Neural cell (in vitro differentiated cells): ENCODE measurements around the gene GLIS2. TPM values are rescaled to one million over a fixed set of nuclear protein-coding genes. Genes with fewer than 3 reads are reported as not detected.

ENCODE experiments used
- H2AFZ ChIP-seq: fragments of 200-600, 300-800 bp; sonication (generic), shearing (Covaris generic); 2 replicates; pipeline ENCODE4 v1.6.0; 2014; ENCODE audit warnings: low read depth, mild to moderate bottlenecking, antibody characterized with exemption, low read length, moderate library complexity
- H3F3A ChIP-seq: fragments of 200-600 bp; shearing (Covaris generic); 2 replicates; pipeline ENCODE4 v1.6.1; 2016; ENCODE audit warnings: mild to moderate bottlenecking, moderate library complexity, mixed read lengths, antibody characterized with exemption, low read length; ENCODE audit not compliant: insufficient read depth, poor library complexity, severe bottlenecking
- H3K27ac ChIP-seq: fragments of 200-600, 300-800 bp; sonication (generic), shearing (Covaris generic); 2 replicates; pipeline ENCODE4 v1.5.1; 2014; ENCODE audit warnings: mild to moderate bottlenecking, low read length, moderate library complexity
- H3K27me3 ChIP-seq: fragments of 300-800, 200-600 bp; sonication (generic), shearing (Covaris generic); 2 replicates; pipeline ENCODE4 v1.6.0; 2014; ENCODE audit warnings: mild to moderate bottlenecking, low read depth, low read length, moderate library complexity; ENCODE audit not compliant: insufficient read depth
- H3K36me3 ChIP-seq: fragments of 300-800, 200-600 bp; sonication (generic), shearing (Covaris generic); 2 replicates; pipeline ENCODE4 v1.5.1; 2014; ENCODE audit warnings: mild to moderate bottlenecking, antibody characterized with exemption, low read length, moderate library complexity; ENCODE audit not compliant: insufficient read depth
- H3K4me2 ChIP-seq: fragments of 300-800, 200-600 bp; sonication (generic), shearing (Covaris generic); 2 replicates; pipeline ENCODE4 v1.6.0; 2014; ENCODE audit warnings: mild to moderate bottlenecking, low read length
- H3K4me3 ChIP-seq: fragments of 300-800, 200-600 bp; sonication (generic), shearing (Covaris generic); 2 replicates; pipeline ENCODE4 v1.5.1; 2014; ENCODE audit warnings: mild to moderate bottlenecking, low read length, moderate library complexity
- H3K79me2 ChIP-seq: fragments of 200-600 bp; shearing (Covaris generic); replicated peaks from 2 replicates; pipeline ENCODE4 v1.6.0; 2014; ENCODE audit warnings: mild to moderate bottlenecking, low read length, moderate library complexity; ENCODE audit not compliant: insufficient read depth
- H3K9ac ChIP-seq: fragments of 300-800, 200-600 bp; sonication (generic), shearing (Covaris generic); 2 replicates; pipeline ENCODE4 v1.6.1; 2016; ENCODE audit warnings: mild to moderate bottlenecking, low read length, mixed read lengths
- H3K9me2 ChIP-seq: fragments of 200-600 bp; shearing (Covaris generic); 2 replicates; pipeline ENCODE4 v1.6.1; 2016; ENCODE audit warnings: mild to moderate bottlenecking, low read length, mixed read lengths; ENCODE audit not compliant: insufficient read depth
- H3K9me3 ChIP-seq: fragments of 200-600, 300-800 bp; sonication (generic), shearing (Covaris generic); 2 replicates; pipeline ENCODE4 v1.6.1; 2016; ENCODE audit warnings: mild to moderate bottlenecking, mixed run types, low read length, moderate library complexity, mixed read lengths
- H4K20me1 ChIP-seq: fragments of 200-600 bp; shearing (Covaris generic); 2 replicates; pipeline ENCODE4 v1.6.1; 2016; ENCODE audit warnings: mild to moderate bottlenecking, mixed run types; ENCODE audit not compliant: insufficient read depth
- EP300 ChIP-seq: fragments of 450-650 bp; conservative IDR thresholded peaks from 2 replicates; pipeline ENCODE4 v1.6.1; 2014; ENCODE audit warnings: antibody characterized with exemption, mild to moderate bottlenecking, moderate library complexity; ENCODE audit not compliant: poor library complexity, severe bottlenecking
- EZH2 ChIP-seq: fragments of 200-600, 300-800 bp; shearing (Covaris generic), sonication (generic); IDR thresholded peaks from 2 replicates; pipeline ENCODE4 v1.6.1; 2014; ENCODE audit warnings: antibody characterized with exemption, low read length, borderline replicate concordance, mild to moderate bottlenecking; ENCODE audit not compliant: insufficient read depth, poor library complexity, severe bottlenecking
- MXI1 ChIP-seq: fragments of 450-650 bp; conservative IDR thresholded peaks from 2 replicates; pipeline ENCODE4 v1.6.1; 2014; ENCODE audit warnings: antibody characterized with exemption, mild to moderate bottlenecking; ENCODE audit not compliant: poor library complexity, severe bottlenecking
- POLR2AphosphoS5 ChIP-seq: IDR thresholded peaks from 2 replicates; pipeline ENCODE4 v1.6.1; 2012
- RAD21 ChIP-seq: fragments of 450-650 bp; conservative IDR thresholded peaks from 2 replicates; pipeline ENCODE4 v1.6.1; 2014; ENCODE audit warnings: antibody characterized with exemption, mild to moderate bottlenecking, moderate library complexity
- SMC3 ChIP-seq: fragments of 450-650 bp; conservative IDR thresholded peaks from 2 replicates; pipeline ENCODE4 v1.6.1; 2014; ENCODE audit warnings: antibody characterized with exemption, mild to moderate bottlenecking, moderate library complexity; ENCODE audit not compliant: poor library complexity
- TAF1 ChIP-seq: IDR thresholded peaks from 2 replicates; pipeline ENCODE4 v1.6.1; 2012; ENCODE audit warnings: low read depth
- polyA plus RNA-seq: library from polyadenylated mRNA; depleted of rRNA; stranded (reverse); fragments of >200 nt; gene quantifications from 2 replicates; pipeline ENCODE4 v1.2.3, GENCODE V29; 2014
- TF ChIP-seq, protein P1 (sequence below): IDR thresholded peaks from 2 replicates; pipeline ENCODE4 v1.6.1; 2012; ENCODE audit warnings: borderline replicate concordance
- TF ChIP-seq, protein P2 (sequence below): fragments of 450-650 bp; IDR thresholded peaks from 2 replicates; pipeline ENCODE4 v1.5.1; 2014; ENCODE audit warnings: antibody characterized with exemption, mild to moderate bottlenecking, moderate library complexity; ENCODE audit not compliant: poor library complexity, severe bottlenecking

GLIS2 gene
- polyA plus RNA-seq, 1 donor from 2014 or later, result 2.6 TPM

- Histone ChIP-seq H3K27ac (peak overlapping the region; percentile 69), H3K9ac (peak overlapping the region; percentile 81), H3K36me3 (no peaks in the 10 kb centered on the region)
These were observed 11.6 kb downstream of the GLIS2 start for GRCh38 chr16:4327386-4328045.

DNA sequence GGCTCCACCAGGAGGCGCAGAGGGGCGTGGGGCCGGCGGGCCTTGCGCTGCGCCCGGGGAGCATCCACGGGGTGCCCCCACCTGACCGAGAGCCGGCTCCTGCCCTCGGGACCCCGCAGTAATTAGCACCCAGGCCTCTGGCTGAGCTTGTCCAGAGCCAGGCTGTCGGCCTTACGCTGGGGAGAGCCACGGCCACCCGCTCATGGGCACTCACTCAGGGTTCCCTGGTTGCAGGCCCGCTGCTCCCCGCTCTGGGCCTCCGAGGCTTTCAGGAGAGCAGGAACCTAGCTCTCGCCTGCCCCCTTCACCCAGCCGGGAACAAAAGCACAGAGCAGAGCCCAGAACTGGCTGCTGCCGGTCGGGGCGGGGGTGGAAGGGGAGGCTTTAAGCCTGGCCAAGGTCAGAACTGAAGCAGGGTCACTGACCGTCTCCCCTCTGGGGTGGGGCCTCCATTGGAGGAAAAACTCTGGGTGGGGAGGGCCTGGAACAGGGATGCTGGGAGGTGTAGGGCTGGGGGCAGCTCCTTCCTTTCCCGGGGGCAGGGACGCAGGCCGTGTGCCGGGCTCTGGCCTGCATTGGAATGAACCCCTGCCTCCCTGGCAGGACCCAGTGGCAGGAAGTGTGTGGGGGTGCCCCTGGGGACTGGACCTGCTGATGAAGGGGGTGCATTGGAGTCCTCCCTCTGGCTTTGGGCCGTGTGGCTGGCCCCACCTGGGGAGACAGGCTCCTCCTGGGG is 12.3 kb downstream of the GLIS2 start:
- no peaks in the 10 kb centered on the region for H3K27me3 ChIP-seq
- H4K20me1 ChIP-seq, result no peaks in the 10 kb centered on the region
- H3K4me2 ChIP-seq, result peak overlapping the region; percentile 73
- H3K4me3 ChIP-seq, result peak overlapping the region; percentile 71
- H3K79me2 ChIP-seq, result peaks cover 56% of the 10 kb centered on the region
- H2AFZ ChIP-seq, result peak overlapping the region; percentile 19
- H3K9ac ChIP-seq, result peak overlapping the region; percentile 81
- TF ChIP-seq RAD21 (peak; percentile 84), POLR2AphosphoS5 (peak; percentile 69), MXI1 (peak; percentile 45), EZH2 (no peak), TAF1 (peak; percentile 71), SMC3 (peak; percentile 84), EP300 (peak; percentile 17)
- TF ChIP-seq, protein P1, sequence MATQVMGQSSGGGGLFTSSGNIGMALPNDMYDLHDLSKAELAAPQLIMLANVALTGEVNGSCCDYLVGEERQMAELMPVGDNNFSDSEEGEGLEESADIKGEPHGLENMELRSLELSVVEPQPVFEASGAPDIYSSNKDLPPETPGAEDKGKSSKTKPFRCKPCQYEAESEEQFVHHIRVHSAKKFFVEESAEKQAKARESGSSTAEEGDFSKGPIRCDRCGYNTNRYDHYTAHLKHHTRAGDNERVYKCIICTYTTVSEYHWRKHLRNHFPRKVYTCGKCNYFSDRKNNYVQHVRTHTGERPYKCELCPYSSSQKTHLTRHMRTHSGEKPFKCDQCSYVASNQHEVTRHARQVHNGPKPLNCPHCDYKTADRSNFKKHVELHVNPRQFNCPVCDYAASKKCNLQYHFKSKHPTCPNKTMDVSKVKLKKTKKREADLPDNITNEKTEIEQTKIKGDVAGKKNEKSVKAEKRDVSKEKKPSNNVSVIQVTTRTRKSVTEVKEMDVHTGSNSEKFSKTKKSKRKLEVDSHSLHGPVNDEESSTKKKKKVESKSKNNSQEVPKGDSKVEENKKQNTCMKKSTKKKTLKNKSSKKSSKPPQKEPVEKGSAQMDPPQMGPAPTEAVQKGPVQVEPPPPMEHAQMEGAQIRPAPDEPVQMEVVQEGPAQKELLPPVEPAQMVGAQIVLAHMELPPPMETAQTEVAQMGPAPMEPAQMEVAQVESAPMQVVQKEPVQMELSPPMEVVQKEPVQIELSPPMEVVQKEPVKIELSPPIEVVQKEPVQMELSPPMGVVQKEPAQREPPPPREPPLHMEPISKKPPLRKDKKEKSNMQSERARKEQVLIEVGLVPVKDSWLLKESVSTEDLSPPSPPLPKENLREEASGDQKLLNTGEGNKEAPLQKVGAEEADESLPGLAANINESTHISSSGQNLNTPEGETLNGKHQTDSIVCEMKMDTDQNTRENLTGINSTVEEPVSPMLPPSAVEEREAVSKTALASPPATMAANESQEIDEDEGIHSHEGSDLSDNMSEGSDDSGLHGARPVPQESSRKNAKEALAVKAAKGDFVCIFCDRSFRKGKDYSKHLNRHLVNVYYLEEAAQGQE, result peak; percentile 59
- TF ChIP-seq, protein P2, sequence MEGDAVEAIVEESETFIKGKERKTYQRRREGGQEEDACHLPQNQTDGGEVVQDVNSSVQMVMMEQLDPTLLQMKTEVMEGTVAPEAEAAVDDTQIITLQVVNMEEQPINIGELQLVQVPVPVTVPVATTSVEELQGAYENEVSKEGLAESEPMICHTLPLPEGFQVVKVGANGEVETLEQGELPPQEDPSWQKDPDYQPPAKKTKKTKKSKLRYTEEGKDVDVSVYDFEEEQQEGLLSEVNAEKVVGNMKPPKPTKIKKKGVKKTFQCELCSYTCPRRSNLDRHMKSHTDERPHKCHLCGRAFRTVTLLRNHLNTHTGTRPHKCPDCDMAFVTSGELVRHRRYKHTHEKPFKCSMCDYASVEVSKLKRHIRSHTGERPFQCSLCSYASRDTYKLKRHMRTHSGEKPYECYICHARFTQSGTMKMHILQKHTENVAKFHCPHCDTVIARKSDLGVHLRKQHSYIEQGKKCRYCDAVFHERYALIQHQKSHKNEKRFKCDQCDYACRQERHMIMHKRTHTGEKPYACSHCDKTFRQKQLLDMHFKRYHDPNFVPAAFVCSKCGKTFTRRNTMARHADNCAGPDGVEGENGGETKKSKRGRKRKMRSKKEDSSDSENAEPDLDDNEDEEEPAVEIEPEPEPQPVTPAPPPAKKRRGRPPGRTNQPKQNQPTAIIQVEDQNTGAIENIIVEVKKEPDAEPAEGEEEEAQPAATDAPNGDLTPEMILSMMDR, result peak; percentile 88
- H3K27ac ChIP-seq, result peak overlapping the region; percentile 69
- no peaks in the 10 kb centered on the region for H3K9me3 ChIP-seq
- H3F3A ChIP-seq, result no peaks in the 10 kb centered on the region
- H3K9me2 ChIP-seq, result no peaks in the 10 kb centered on the region
- H3K36me3 ChIP-seq, result no peaks in the 10 kb centered on the region

More at GRCh38 chr16:4327386-4328045, 11.6 kb downstream of the GLIS2 start:
- no peaks in the 10 kb centered on the region for H4K20me1 ChIP-seq
- no peaks in the 10 kb centered on the region for H3K9me3 ChIP-seq
- H3F3A ChIP-seq, result no peaks in the 10 kb centered on the region
- no peaks in the 10 kb centered on the region for H3K27me3 ChIP-seq
- no peaks in the 10 kb centered on the region for H3K9me2 ChIP-seq
- peaks cover 56% of the 10 kb centered on the region for H3K79me2 ChIP-seq
- H3K4me2 ChIP-seq, result peak overlapping the region; percentile 73
- TF ChIP-seq POLR2AphosphoS5 (no peak), SMC3 (no peak), RAD21 (no peak), EZH2 (no peak)
- TF ChIP-seq, protein P2, result no peak
- TF ChIP-seq, protein P1, result no peak
- H3K4me3 ChIP-seq, result peak overlapping the region; percentile 71
- peak overlapping the region; percentile 19 for H2AFZ ChIP-seq
